Spleen (tissue), 7 donors: ENCODE data around the gene RAB1A.

Experiments used
- CTCF ChIP-seq, 11 experiments: fragments of 200-600 bp in 7 of 11; fragments of 450-650 bp in 4 of 11; sonication (generic) in 4 of 11; IDR thresholded peaks in 8 of 11; conservative IDR thresholded peaks in 3 of 11; 1 replicate in 7 of 11; 2 replicates in 4 of 11; pipeline versions ENCODE4 v1.4.0 to v1.8.0; 2016 to 2021; ENCODE audit warnings: antibody characterized with exemption in 11 of 11, inconsistent platforms in 4 of 11, mild to moderate bottlenecking in 1 of 11
- POLR2A ChIP-seq, 3 donors: fragments of 450-650 bp; IDR thresholded peaks; one replicate each; pipeline ENCODE4 v1.5.1; 2017; ENCODE audit warnings: antibody characterized with exemption in 3 of 3, mild to moderate bottlenecking in 1 of 3
- POLR2AphosphoS5 ChIP-seq, 3 donors: sonication (generic); formaldehyde crosslinking; IDR thresholded peaks; one replicate each; pipeline ENCODE4 v1.5.1; 2017; ENCODE audit warnings: antibody characterized with exemption in 3 of 3
- donor health status: DM: no; HTN: no; CAD: no; lungs with moderate emphysema.
- donor health status: DM: no; HTN: no; CAD: no.
- donor health status: DM: no; HTN: no; CAD: no.

GRCh38 chr2:65122313-65122712 is 7.6 kb downstream of the RAB1A start:
- TF ChIP-seq CTCF (IDR thresholded peaks at IDR 0.05 in 8 of 11, conservative IDR thresholded peaks at IDR 0.05 in 3 of 11): no peak
- TF ChIP-seq POLR2A (IDR thresholded peaks at IDR 0.05): no peak
- no peak for TF ChIP-seq POLR2AphosphoS5 (IDR thresholded peaks at IDR 0.05)
